Mesenchymal stem cell (in vitro differentiated cells and primary cell): ENCODE measurements around the gene PINLYP.

Experiments used
- DNase-seq: peaks from one replicate; pipeline ENCODE4 v3.0.0-alpha.2; 2013
- H2AFZ ChIP-seq: one replicate; pipeline ENCODE4 v1.6.1; 2013; ENCODE audit warnings: low read depth, mild to moderate bottlenecking, control low read depth, inconsistent platforms, low read length, moderate library complexity
- H2AK5ac ChIP-seq: 2 replicates; pipeline ENCODE4 v1.6.1; 2013; ENCODE audit warnings: low read length, moderate library complexity, mild to moderate bottlenecking, inconsistent platforms; ENCODE audit not compliant: severe bottlenecking
- H2BK120ac ChIP-seq: one replicate; pipeline ENCODE4 v1.6.1; 2013; ENCODE audit warnings: low read depth, mild to moderate bottlenecking, inconsistent platforms, low read length, moderate library complexity
- H2BK12ac ChIP-seq, 2 experiments: one replicate each; pipeline ENCODE4 v1.6.1; 2013; ENCODE audit warnings: inconsistent platforms in 2 of 2, low read length in 2 of 2, mild to moderate bottlenecking in 2 of 2, moderate library complexity in 2 of 2, control low read depth in 1 of 2
- H2BK15ac ChIP-seq: one replicate; pipeline ENCODE4 v1.6.1; 2013; ENCODE audit warnings: mild to moderate bottlenecking, low read depth, inconsistent platforms; ENCODE audit not compliant: poor library complexity, severe bottlenecking
- H2BK5ac ChIP-seq: 2 replicates; pipeline ENCODE4 v1.6.1; 2013; ENCODE audit warnings: low read depth, mild to moderate bottlenecking, low read length, control low read depth, inconsistent platforms; ENCODE audit not compliant: poor library complexity, severe bottlenecking
- H3K14ac ChIP-seq, 2 experiments: one replicate each; pipeline ENCODE4 v1.6.1; 2013; ENCODE audit warnings: inconsistent platforms in 2 of 2, low read length in 2 of 2, control low read depth in 1 of 2, mild to moderate bottlenecking in 1 of 2, moderate library complexity in 1 of 2
- H3K18ac ChIP-seq, 2 experiments: one replicate each; pipeline ENCODE4 v1.6.1; 2013; ENCODE audit warnings: inconsistent platforms in 2 of 2, low read length in 2 of 2, control low read depth in 1 of 2, low read depth in 1 of 2, mild to moderate bottlenecking in 1 of 2
- H3K23ac ChIP-seq, 2 experiments: one replicate each; pipeline ENCODE4 v1.6.1; 2013; ENCODE audit warnings: inconsistent platforms in 2 of 2, low read length in 2 of 2, mild to moderate bottlenecking in 2 of 2, moderate library complexity in 2 of 2, control low read depth in 1 of 2
- H3K27ac ChIP-seq: 2 replicates; pipeline ENCODE4 v1.5.1; 2013; ENCODE audit warnings: mild to moderate bottlenecking, moderate library complexity, low read length, control low read depth, inconsistent platforms; ENCODE audit not compliant: poor library complexity, severe bottlenecking
- H3K27me3 ChIP-seq, 2 experiments: 2 replicates each; pipeline versions ENCODE4 v1.6.1 to v1.7.0; 2013; ENCODE audit warnings: low read length in 2 of 2, mild to moderate bottlenecking in 2 of 2, moderate library complexity in 2 of 2, control low read depth in 1 of 2, inconsistent platforms in 1 of 2; ENCODE audit not compliant: control insufficient read depth in 1 of 2, insufficient read depth in 1 of 2
- H3K36me3 ChIP-seq, 2 experiments: 2 replicates each; pipeline versions ENCODE4 v1.6.1 to v1.7.0; 2013; ENCODE audit warnings: low read length in 2 of 2, control low read depth in 1 of 2, inconsistent platforms in 1 of 2, low read depth in 1 of 2, mild to moderate bottlenecking in 1 of 2; ENCODE audit not compliant: insufficient read depth in 2 of 2, control insufficient read depth in 1 of 2
- H3K4ac ChIP-seq, 2 experiments: one replicate each; pipeline ENCODE4 v1.6.1; 2013; ENCODE audit warnings: inconsistent platforms in 2 of 2, low read length in 2 of 2, mild to moderate bottlenecking in 2 of 2, moderate library complexity in 2 of 2, control low read depth in 1 of 2, low read depth in 1 of 2
- H3K4me1 ChIP-seq: 2 replicates; pipeline ENCODE4 v1.6.1; 2013; ENCODE audit warnings: low read depth, low read length, control low read depth; ENCODE audit not compliant: control insufficient read depth, insufficient read depth
- H3K4me2 ChIP-seq: 2 replicates; pipeline ENCODE4 v1.6.1; 2013; ENCODE audit warnings: low read length, mild to moderate bottlenecking, inconsistent platforms; ENCODE audit not compliant: poor library complexity, severe bottlenecking
- H3K4me3 ChIP-seq, 2 experiments: 2 replicates each; pipeline versions ENCODE4 v1.5.1 to v1.7.0; 2013; ENCODE audit warnings: low read length in 2 of 2, mild to moderate bottlenecking in 2 of 2, control low read depth in 1 of 2, low read depth in 1 of 2; ENCODE audit not compliant: insufficient read depth in 1 of 2
- H3K79me1 ChIP-seq: replicated peaks from 2 replicates; pipeline ENCODE4 v1.6.1; 2013; ENCODE audit warnings: mild to moderate bottlenecking, control low read depth, low read length, inconsistent platforms; ENCODE audit not compliant: poor library complexity, severe bottlenecking
- H3K9ac ChIP-seq: 2 replicates; pipeline ENCODE4 v1.7.0; 2013; ENCODE audit warnings: mild to moderate bottlenecking, low read length, moderate library complexity
- H3K9me3 ChIP-seq: 2 replicates; pipeline ENCODE4 v1.7.0; 2013; ENCODE audit warnings: mild to moderate bottlenecking, low read length; ENCODE audit not compliant: control insufficient read depth
- H4K8ac ChIP-seq: one replicate; pipeline ENCODE4 v1.6.1; 2013; ENCODE audit warnings: inconsistent platforms, mild to moderate bottlenecking, low read length, moderate library complexity
- H4K91ac ChIP-seq: one replicate; pipeline ENCODE4 v1.6.1; 2013; ENCODE audit warnings: mild to moderate bottlenecking, low read length, inconsistent platforms
- WGBS: methylation state at CpG from one replicate; pipeline ENCODE4 v1.1.7; 2013; ENCODE audit warnings: mixed read lengths; 5-methylcytosine and 5-hydroxymethylcytosine counted together

Gene PINLYP

DNA sequence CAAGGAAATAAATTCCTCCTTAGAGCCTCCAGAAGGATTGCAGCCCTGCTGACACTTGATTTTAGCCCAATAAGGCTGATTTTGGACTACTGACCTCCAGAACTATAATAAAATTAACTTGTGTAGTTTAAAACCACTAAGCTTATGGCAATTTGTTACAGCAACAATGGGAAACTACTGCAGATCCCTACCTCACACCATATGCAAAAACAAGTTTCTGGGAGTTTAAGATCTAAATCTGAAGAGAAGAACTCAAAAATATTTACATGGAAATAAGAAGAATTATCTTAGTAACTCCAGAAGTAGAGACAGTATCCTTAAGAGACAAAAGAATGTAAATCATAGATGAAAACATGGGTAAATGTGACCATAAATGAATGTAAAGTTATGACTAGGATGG, 36.7 kb upstream of the PINLYP start:
- H3K36me3 ChIP-seq: peaks cover 55 to 62% of the 10 kb centered on the region in 2 experiments
- no peak overlapping the region for H4K91ac ChIP-seq
- no peaks in the 10 kb centered on the region for H3K27me3 ChIP-seq

GRCh38 chr19:43540381-43540780, 35.2 kb upstream of the PINLYP start:
- Histone ChIP-seq H4K91ac (no peak overlapping the region), H4K8ac (no peak overlapping the region), H2BK120ac (no peak overlapping the region), H2AFZ (no peak overlapping the region), H2BK5ac (no peak overlapping the region), H3K36me3 (peaks cover 62 to 73% of the 10 kb centered on the region in 2 experiments), H3K79me1 (no peaks in the 10 kb centered on the region), H3K27ac (no peak overlapping the region), H3K4me1 (no peaks in the 10 kb centered on the region), H3K4me2 (no peak overlapping the region), H3K23ac (no peak overlapping the region), H3K4me3 (no peak overlapping the region), H3K9ac (no peak overlapping the region), H2AK5ac (no peak overlapping the region), H3K14ac (no peak overlapping the region), H2BK15ac (no peak overlapping the region), H2BK12ac (no peak overlapping the region), H3K18ac (no peak overlapping the region), H3K9me3 (peaks cover 9% of the 10 kb centered on the region), H3K4ac (no peak overlapping the region), H3K27me3 (no peaks in the 10 kb centered on the region)
- WGBS: 100% methylated on average over 3 of the region's 3 CpGs
- DNase-seq: no peak

More for the DNA sequence above, 36.7 kb upstream of the PINLYP start:
- no peak overlapping the region for H3K27ac ChIP-seq
- DNase-seq: no peak
- peaks cover 4% of the 10 kb centered on the region for H3K4me1 ChIP-seq
- H3K23ac ChIP-seq: no peak overlapping the region
- no peak overlapping the region for H4K8ac ChIP-seq
- no peak overlapping the region for H2BK120ac ChIP-seq
- peaks cover 9% of the 10 kb centered on the region for H3K9me3 ChIP-seq
- H3K14ac ChIP-seq: no peak overlapping the region
- no peak overlapping the region for H2BK5ac ChIP-seq
- H3K9ac ChIP-seq: no peak overlapping the region
- no peak overlapping the region for H2BK15ac ChIP-seq
- H2AK5ac ChIP-seq: no peak overlapping the region
- no peak overlapping the region for H3K4me3 ChIP-seq
- H3K4ac ChIP-seq: no peak overlapping the region
- H3K79me1 ChIP-seq: no peaks in the 10 kb centered on the region
- H2AFZ ChIP-seq: no peak overlapping the region
- H3K18ac ChIP-seq: no peak overlapping the region
- H2BK12ac ChIP-seq: no peak overlapping the region
- no peak overlapping the region for H3K4me2 ChIP-seq

DNA sequence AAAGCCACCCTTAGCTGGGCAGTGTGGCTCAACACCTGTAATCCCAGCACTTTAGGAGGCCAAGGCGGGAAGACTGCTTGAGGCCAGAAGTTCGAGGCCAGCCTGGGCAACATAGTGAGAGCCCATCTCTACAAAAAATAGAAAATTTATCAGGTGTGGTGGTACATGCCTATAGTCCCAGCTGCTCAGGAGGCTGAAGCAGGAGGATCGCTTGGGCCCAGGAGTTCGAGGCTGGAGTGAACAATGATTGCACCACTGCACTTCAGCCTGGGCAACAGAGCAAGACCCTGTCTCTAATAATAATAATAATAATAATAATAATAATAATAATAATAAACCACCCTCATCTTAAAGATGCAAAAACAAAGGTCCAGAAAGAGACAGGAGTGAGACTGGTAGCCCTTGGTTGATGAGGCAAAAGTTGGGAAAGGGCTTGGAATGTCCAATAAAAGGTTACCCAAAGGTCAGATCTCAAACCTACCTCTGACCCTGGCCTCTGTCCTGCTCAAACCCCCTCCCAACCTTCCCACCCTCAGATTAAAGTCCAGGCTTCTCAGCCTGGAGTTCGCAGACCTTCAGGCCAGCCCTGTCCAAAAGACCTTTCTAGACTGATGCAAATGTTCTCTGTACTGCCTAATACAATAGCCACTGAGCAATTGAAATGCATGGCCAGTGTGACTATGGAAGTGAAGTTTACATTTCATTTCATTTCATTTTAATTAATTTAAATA, 33.5 kb upstream of the PINLYP start:
- Histone ChIP-seq H3K79me1 (no peaks in the 10 kb centered on the region), H3K27me3 (no peaks in the 10 kb centered on the region), H3K27ac (no peak overlapping the region), H2BK5ac (no peak overlapping the region), H2BK120ac (no peak overlapping the region), H3K4ac (no peak overlapping the region), H2AK5ac (no peak overlapping the region), H3K14ac (no peak overlapping the region), H3K18ac (no peak overlapping the region), H2BK15ac (no peak overlapping the region), H4K91ac (no peak overlapping the region), H3K36me3 (peaks cover 76 to 77% of the 10 kb centered on the region in 2 experiments), H3K23ac (no peak overlapping the region), H3K4me2 (no peak overlapping the region), H3K9me3 (peaks cover 9% of the 10 kb centered on the region), H3K4me3 (no peak overlapping the region), H3K9ac (no peak overlapping the region), H3K4me1 (no peaks in the 10 kb centered on the region), H2BK12ac (no peak overlapping the region), H4K8ac (no peak overlapping the region), H2AFZ (no peak overlapping the region)
- DNase-seq: no peak
- 93% methylated on average over 3 of the region's 5 CpGs for WGBS

GRCh38 chr19:43544077-43544476, 31.5 kb upstream of the PINLYP start:
- H4K8ac ChIP-seq: no peak overlapping the region
- no peak overlapping the region for H2AK5ac ChIP-seq
- H2AFZ ChIP-seq: no peak overlapping the region
- H2BK15ac ChIP-seq: no peak overlapping the region
- H4K91ac ChIP-seq: no peak overlapping the region
- no peak overlapping the region for H2BK12ac ChIP-seq
- no peaks in the 10 kb centered on the region for H3K79me1 ChIP-seq
- no peak overlapping the region for H3K27ac ChIP-seq
- peaks cover 62 to 74% of the 10 kb centered on the region in 2 experiments for H3K36me3 ChIP-seq
- no peak overlapping the region for H2BK5ac ChIP-seq
- peaks cover 3% of the 10 kb centered on the region for H3K9me3 ChIP-seq
- 95% methylated on average over 9 of the region's 9 CpGs for WGBS
- H3K4me3 ChIP-seq: no peak overlapping the region
- H3K4ac ChIP-seq: no peak overlapping the region
- H3K4me2 ChIP-seq: no peak overlapping the region
- no peaks in the 10 kb centered on the region for H3K4me1 ChIP-seq
- DNase-seq: no peak
- no peak overlapping the region for H3K9ac ChIP-seq
- no peak overlapping the region for H2BK120ac ChIP-seq
- H3K23ac ChIP-seq: no peak overlapping the region
- no peaks in the 10 kb centered on the region for H3K27me3 ChIP-seq
- H3K18ac ChIP-seq: no peak overlapping the region
- no peak overlapping the region for H3K14ac ChIP-seq
